HCT116 (cell line): ENCODE data around the gene PFKP. TPM values are rescaled to one million over a fixed set of nuclear protein-coding genes. Genes with fewer than 3 reads are reported as not detected.

Experiments
- ATAC-seq: fragments of 200-7000 bp; cut with Tn5 transposase; 2 replicates; pipeline ENCODE4 v1.9.1; 2020; ENCODE audit warnings: mild to moderate bottlenecking, moderate library complexity
- BruUV-seq: library from RNA; stranded (reverse); fragments of 400-500 nt; replicated peaks from 2 replicates; lab custom pipeline; 2021; lab: Mats Ljungman, UMichigan
- CTCF ChIA-PET: fragments of 300-600 bp; sonication (Branson Sonifier 250); formaldehyde crosslinking; loops from one replicate; lab custom pipeline; 2021; ENCODE audit warnings: antibody characterized with exemption; lab: Charles Lee
- POLR2A ChIA-PET: fragments of 300-600, 350-600 bp; sonication (Branson Sonifier 250); formaldehyde crosslinking; loops from one replicate; lab custom pipeline; 2021; ENCODE audit warnings: antibody characterized with exemption; lab: Charles Lee
- RAD21 ChIA-PET, 2 experiments: fragments of 300-600 bp; sonication (Branson Sonifier 250); formaldehyde crosslinking; loops; one replicate each; lab custom pipeline; 2023; ENCODE audit warnings: low total read pairs in 2 of 2; ENCODE audit not compliant: uncharacterized antibody in 2 of 2, unreplicated experiment in 2 of 2, low non-redundant PET in 1 of 2; lab: Charles Lee
- DNase-seq: peaks from one replicate; pipeline ENCODE4 v3.0.0-alpha.2; 2010; ENCODE audit warnings: low read depth, low spot score
- H2AFZ ChIP-seq: fragments of 200-600 bp; shearing (Covaris generic), sonication (generic); 2 replicates; pipeline ENCODE4 v1.6.1; 2017; ENCODE audit warnings: low read depth, mixed run types, mixed read lengths, antibody characterized with exemption, low read length; ENCODE audit not compliant: poor library complexity, severe bottlenecking
- H3K27ac ChIP-seq: 2 replicates; pipeline ENCODE4 v1.5.1; 2012; ENCODE audit warnings: low read depth, low read length
- H3K27me3 ChIP-seq: fragments of 200-600 bp; sonication (generic); 2 replicates; pipeline ENCODE4 v1.6.1; 2016; ENCODE audit warnings: mixed run types, low read length, mixed read lengths; ENCODE audit not compliant: insufficient read depth
- H3K36me3 ChIP-seq, 2 experiments: fragments of 200-500 bp in 1 of 2; fragments of 200-600 bp in 1 of 2; sonication (Bioruptor generic) in 1 of 2; sonication (generic) in 1 of 2; 2 replicates each; pipeline versions ENCODE4 v1.5.1 to v1.6.1; 2014 to 2016; ENCODE audit warnings: low read length in 2 of 2, inconsistent platforms in 1 of 2, mixed read lengths in 1 of 2, mixed run types in 1 of 2; ENCODE audit not compliant: insufficient read depth in 2 of 2, control insufficient read depth in 1 of 2
- H3K4me1 ChIP-seq, 2 experiments: fragments of 200-600 bp in 1 of 2; sonication (generic) in 1 of 2; 2 replicates each; pipeline versions ENCODE4 v1.5.1 to v1.6.1; 2012 to 2017; ENCODE audit warnings: low read length in 2 of 2, inconsistent platforms in 1 of 2, mild to moderate bottlenecking in 1 of 2, mixed read lengths in 1 of 2, mixed run types in 1 of 2, moderate library complexity in 1 of 2; ENCODE audit not compliant: insufficient read depth in 2 of 2, control insufficient read depth in 1 of 2
- H3K4me2 ChIP-seq: fragments of 200-600 bp; sonication (generic); 2 replicates; pipeline ENCODE4 v1.6.1; 2017; ENCODE audit warnings: mixed run types, low read length, mixed read lengths
- H3K4me3 ChIP-seq, 2 experiments: fragments of 200-600 bp in 1 of 2; sonication (generic) in 1 of 2; replicated peaks in 1 of 2; 2 replicates each; pipeline ENCODE4 v1.5.1; 2011 to 2016; ENCODE audit warnings: low read length in 2 of 2, control low read depth in 1 of 2, low read depth in 1 of 2, mild to moderate bottlenecking in 1 of 2, mixed read lengths in 1 of 2, mixed run types in 1 of 2
- H3K79me2 ChIP-seq: fragments of 200-600 bp; sonication (generic); 2 replicates; pipeline ENCODE4 v1.6.1; 2017; ENCODE audit warnings: mild to moderate bottlenecking, mixed run types, low read length, moderate library complexity, mixed read lengths; ENCODE audit not compliant: insufficient read depth
- H3K9ac ChIP-seq: fragments of 200-600 bp; sonication (generic); 2 replicates; pipeline ENCODE4 v1.6.1; 2016; ENCODE audit warnings: low read length, mixed read lengths
- H3K9me2 ChIP-seq: fragments of 200-600 bp; sonication (generic), shearing (Covaris generic); 2 replicates; pipeline ENCODE4 v1.6.1; 2017; ENCODE audit warnings: mixed run types, mild to moderate bottlenecking, moderate library complexity; ENCODE audit not compliant: insufficient read depth
- H3K9me3 ChIP-seq, 2 experiments: fragments of 200-500 bp in 1 of 2; fragments of 200-600 bp in 1 of 2; sonication (Bioruptor generic) in 1 of 2; sonication (generic) in 1 of 2; 2 replicates each; pipeline ENCODE4 v1.6.1; 2014 to 2017; ENCODE audit warnings: low read length in 2 of 2, mixed read lengths in 2 of 2, inconsistent platforms in 1 of 2, low read depth in 1 of 2, mild to moderate bottlenecking in 1 of 2, mixed run types in 1 of 2, moderate library complexity in 1 of 2; ENCODE audit not compliant: control insufficient read depth in 1 of 2, insufficient read depth in 1 of 2
- H4K20me1 ChIP-seq: fragments of 200-600 bp; sonication (generic), shearing (Covaris generic); 2 replicates; pipeline ENCODE4 v1.6.1; 2017; ENCODE audit warnings: mixed run types, mild to moderate bottlenecking, moderate library complexity; ENCODE audit not compliant: insufficient read depth
- EGR1 ChIP-seq: IDR thresholded peaks from 2 replicates; pipeline ENCODE4 v1.6.1; 2012; ENCODE audit warnings: low read depth
- EZH2 ChIP-seq: fragments of 200-600 bp; sonication (generic); IDR thresholded peaks from 2 replicates; pipeline ENCODE4 v1.6.1; 2017; ENCODE audit warnings: antibody characterized with exemption, mixed run types
- EZH2phosphoT487 ChIP-seq: fragments of 200-600 bp; IDR thresholded peaks from 2 replicates; pipeline ENCODE4 v1.6.1; 2018; ENCODE audit warnings: antibody characterized with exemption, borderline replicate concordance
- POLR2A ChIP-seq: IDR thresholded peaks from 2 replicates; pipeline ENCODE4 v1.7.0; 2011; ENCODE audit warnings: borderline replicate concordance; ENCODE audit not compliant: insufficient read depth, insufficient read length; ENCODE audit errors: extremely low read depth
- RAD21 ChIP-seq: IDR thresholded peaks from 2 replicates; pipeline ENCODE4 v1.6.1; 2012; ENCODE audit warnings: low read depth, mild to moderate bottlenecking
- YY1 ChIP-seq: IDR thresholded peaks from 2 replicates; pipeline ENCODE4 v1.6.1; 2011; ENCODE audit warnings: low read length, low read depth, moderate library complexity, mild to moderate bottlenecking; ENCODE audit not compliant: insufficient replicate concordance; ENCODE audit errors: extremely low read depth
- intact Hi-C: fragments of 100-400 bp; cut with micrococcal nuclease; formaldehyde crosslinking; loops from 2 replicates; pipeline ENCODE4 v1.10.0; 2022
- total RNA-seq: library from RNA; stranded (reverse); gene quantifications from one replicate; pipeline ENCODE4 v1.2.1, GENCODE V29; 2021; ENCODE audit not compliant: unreplicated experiment
- TF ChIP-seq, protein P1 (sequence below): IDR thresholded peaks from 2 replicates; pipeline ENCODE4 v1.6.1; 2011; ENCODE audit warnings: mild to moderate bottlenecking, low read length, moderate library complexity; ENCODE audit not compliant: insufficient replicate concordance; ENCODE audit errors: extremely low read depth
- TF ChIP-seq, protein P2 (sequence below): IDR thresholded peaks from 2 replicates; pipeline ENCODE4 v1.6.1; 2012

The PFKP gene
- total RNA-seq, 1 experiment from 2014 or later: 237 TPM

DNA sequence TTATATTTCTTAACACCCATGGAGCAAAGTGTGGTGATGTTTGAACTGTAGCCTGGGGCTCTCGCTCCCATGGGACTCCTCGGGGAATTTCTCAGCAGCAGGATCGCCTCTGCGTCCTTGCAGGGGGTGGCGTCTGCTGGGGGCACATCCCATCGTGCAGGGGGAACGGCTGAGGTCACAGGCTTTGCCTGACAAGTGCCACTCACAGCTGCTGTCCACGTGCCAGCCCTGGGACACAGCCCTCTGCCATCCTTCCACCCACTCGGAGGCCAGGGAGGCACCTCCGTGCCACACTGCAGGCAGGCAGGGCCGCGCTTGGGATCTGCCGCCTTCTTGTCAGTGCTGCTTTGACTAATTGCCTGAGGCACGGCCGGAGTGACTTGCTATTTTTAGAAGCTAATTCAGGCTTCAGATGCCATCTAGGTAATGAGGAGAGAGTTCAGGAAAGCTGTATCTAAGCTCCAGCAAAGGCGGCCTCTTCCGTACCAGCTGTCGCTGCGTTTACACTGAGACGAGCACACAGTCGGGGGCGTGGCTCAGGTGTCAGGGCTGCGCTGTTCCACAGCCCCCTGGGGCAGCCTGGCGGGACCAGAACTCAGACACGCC is 59.5 kb downstream of the PFKP start (continued):
- TF ChIP-seq, protein P1, sequence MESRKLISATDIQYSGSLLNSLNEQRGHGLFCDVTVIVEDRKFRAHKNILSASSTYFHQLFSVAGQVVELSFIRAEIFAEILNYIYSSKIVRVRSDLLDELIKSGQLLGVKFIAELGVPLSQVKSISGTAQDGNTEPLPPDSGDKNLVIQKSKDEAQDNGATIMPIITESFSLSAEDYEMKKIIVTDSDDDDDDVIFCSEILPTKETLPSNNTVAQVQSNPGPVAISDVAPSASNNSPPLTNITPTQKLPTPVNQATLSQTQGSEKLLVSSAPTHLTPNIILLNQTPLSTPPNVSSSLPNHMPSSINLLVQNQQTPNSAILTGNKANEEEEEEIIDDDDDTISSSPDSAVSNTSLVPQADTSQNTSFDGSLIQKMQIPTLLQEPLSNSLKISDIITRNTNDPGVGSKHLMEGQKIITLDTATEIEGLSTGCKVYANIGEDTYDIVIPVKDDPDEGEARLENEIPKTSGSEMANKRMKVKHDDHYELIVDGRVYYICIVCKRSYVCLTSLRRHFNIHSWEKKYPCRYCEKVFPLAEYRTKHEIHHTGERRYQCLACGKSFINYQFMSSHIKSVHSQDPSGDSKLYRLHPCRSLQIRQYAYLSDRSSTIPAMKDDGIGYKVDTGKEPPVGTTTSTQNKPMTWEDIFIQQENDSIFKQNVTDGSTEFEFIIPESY: no peak

DNA sequence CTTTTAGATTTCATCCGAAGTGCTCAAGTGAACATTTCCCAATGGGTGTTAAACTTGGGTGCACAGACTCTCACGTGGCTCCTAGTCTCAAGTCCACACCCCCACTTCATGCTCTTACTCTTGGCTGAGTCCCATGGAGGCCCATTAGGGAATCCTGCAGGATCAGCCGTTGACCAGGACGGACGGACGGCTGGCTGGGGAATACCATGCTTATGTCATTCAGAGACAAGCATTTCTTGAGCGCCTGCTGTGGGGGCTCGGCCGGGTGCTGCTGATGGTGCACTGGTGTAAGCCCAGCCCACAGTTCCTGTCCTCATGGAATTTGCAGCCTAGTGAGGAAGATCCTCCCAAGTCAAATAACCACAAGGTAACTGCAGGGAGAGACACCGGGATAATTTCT is 60.6 kb downstream of the PFKP start:
- no TSS peak for BruUV-seq
- Histone ChIP-seq H2AFZ (no peak overlapping the region), H3K9me2 (no peaks in the 10 kb centered on the region), H3K27me3 (no peaks in the 10 kb centered on the region), H4K20me1 (no peaks in the 10 kb centered on the region), H3K4me3 (no peak overlapping the region)
- POLR2A ChIA-PET: no interaction called here
- intact Hi-C loops: no loop called here
- TF ChIP-seq EGR1 (no peak), EZH2phosphoT487 (no peak), POLR2A (no peak), EZH2 (no peak), YY1 (no peak), RAD21 (no peak)
- TF ChIP-seq, protein P2, sequence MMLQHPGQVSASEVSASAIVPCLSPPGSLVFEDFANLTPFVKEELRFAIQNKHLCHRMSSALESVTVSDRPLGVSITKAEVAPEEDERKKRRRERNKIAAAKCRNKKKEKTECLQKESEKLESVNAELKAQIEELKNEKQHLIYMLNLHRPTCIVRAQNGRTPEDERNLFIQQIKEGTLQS: no peak
- TF ChIP-seq, protein P1: no peak
- TF ChIP-seq, all 23 proteins: peak for 0
- peaks cover 29 to 34% of the 10 kb centered on the region in 2 experiments for H3K36me3 ChIP-seq
- ChIA-PET CTCF (no interaction called here), RAD21 (no interaction called here)
- no peak overlapping the region for H3K4me2 ChIP-seq
- DNase-seq: no peak
- H3K9me3 ChIP-seq: no peaks in the 10 kb centered on the region
- H3K9ac ChIP-seq: no peak overlapping the region
- no peak for ATAC-seq
- no peaks in the 10 kb centered on the region for H3K4me1 ChIP-seq
- no peak overlapping the region for H3K27ac ChIP-seq
- H3K79me2 ChIP-seq: peaks cover 4% of the 10 kb centered on the region; the same call in 1 of the 2 replicates
